ENCODE data around the gene MCRS1. TPM values are rescaled to one million over a fixed set of nuclear protein-coding genes. Genes with fewer than 3 reads are reported as not detected.
A peak's percentile ranks its signal among the peaks of the same experiment; 100 is the strongest.

The MCRS1 gene
- total RNA-seq, 1 experiment from 2014 or later, result 88.6 TPM

DNA sequence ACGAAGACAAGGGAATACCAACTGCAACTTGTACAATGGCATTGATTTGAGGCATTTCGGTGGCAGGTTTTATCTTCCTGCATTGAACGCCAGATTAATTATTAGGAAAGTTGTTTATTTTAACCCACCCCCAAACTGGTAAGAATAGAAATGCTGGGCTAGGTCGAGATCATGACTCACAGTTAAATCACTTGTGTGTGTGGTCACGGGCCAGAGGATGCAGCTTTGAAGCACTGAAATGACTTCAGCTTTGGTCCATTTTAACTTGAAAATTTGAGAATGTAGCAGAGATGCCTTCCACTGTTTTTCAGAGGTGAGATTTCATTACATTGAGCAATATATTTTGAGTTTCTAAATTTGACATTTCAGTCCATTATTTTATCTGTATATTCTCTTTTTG is 52.7 kb downstream of the MCRS1 start:
- intact Hi-C loops (cut with micrococcal nuclease; ENCODE audit: unreplicated experiment), result no loop called here
- BruUV-seq (replicated peaks), result no TSS peak

DNA sequence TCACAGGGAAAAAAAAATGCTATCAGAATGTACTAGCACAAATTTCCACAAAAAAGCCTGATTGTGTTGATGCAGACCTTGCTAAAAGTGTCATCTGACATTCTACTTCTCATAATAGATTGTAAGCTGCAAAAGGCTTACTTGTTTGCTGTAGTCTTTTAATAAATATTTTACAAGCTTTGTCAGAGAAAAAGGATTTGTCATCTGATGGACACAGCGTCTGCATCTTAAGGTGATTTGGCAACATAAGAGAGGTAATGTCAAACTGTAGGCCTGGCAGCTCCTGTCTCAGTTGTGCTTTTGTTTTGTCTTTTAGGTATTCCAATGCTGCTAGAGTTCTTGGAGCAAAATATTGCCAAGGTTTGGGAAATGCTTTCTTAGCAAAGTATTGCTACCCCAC is 55.4 kb downstream of the MCRS1 start:
- no peaks in the 10 kb centered on the region for H3K27me3 ChIP-seq (ENCODE audit: control insufficient read depth, insufficient read depth, low read length)
- DNase-seq (ENCODE audit: low read depth, low spot score), result no peak
- H3K4me1 ChIP-seq (ENCODE audit: control insufficient read depth, insufficient read depth, low read length), result no peaks in the 10 kb centered on the region
- intact Hi-C loops (cut with micrococcal nuclease; ENCODE audit: unreplicated experiment), result no loop called here
- TF ChIP-seq TCF7L2 (IDR thresholded peaks at IDR 0.05; ENCODE audit: low read depth, low read length) (no peak), POLR2AphosphoS5 (IDR thresholded peaks at IDR 0.05; ENCODE audit: low read depth, low read length) (no peak), SIN3A (IDR thresholded peaks at IDR 0.05; ENCODE audit: borderline replicate concordance, insufficient read depth, low read depth, low read length) (no peak)
- TF ChIP-seq, protein P1, sequence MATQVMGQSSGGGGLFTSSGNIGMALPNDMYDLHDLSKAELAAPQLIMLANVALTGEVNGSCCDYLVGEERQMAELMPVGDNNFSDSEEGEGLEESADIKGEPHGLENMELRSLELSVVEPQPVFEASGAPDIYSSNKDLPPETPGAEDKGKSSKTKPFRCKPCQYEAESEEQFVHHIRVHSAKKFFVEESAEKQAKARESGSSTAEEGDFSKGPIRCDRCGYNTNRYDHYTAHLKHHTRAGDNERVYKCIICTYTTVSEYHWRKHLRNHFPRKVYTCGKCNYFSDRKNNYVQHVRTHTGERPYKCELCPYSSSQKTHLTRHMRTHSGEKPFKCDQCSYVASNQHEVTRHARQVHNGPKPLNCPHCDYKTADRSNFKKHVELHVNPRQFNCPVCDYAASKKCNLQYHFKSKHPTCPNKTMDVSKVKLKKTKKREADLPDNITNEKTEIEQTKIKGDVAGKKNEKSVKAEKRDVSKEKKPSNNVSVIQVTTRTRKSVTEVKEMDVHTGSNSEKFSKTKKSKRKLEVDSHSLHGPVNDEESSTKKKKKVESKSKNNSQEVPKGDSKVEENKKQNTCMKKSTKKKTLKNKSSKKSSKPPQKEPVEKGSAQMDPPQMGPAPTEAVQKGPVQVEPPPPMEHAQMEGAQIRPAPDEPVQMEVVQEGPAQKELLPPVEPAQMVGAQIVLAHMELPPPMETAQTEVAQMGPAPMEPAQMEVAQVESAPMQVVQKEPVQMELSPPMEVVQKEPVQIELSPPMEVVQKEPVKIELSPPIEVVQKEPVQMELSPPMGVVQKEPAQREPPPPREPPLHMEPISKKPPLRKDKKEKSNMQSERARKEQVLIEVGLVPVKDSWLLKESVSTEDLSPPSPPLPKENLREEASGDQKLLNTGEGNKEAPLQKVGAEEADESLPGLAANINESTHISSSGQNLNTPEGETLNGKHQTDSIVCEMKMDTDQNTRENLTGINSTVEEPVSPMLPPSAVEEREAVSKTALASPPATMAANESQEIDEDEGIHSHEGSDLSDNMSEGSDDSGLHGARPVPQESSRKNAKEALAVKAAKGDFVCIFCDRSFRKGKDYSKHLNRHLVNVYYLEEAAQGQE (IDR thresholded peaks at IDR 0.05; ENCODE audit: insufficient read depth in 1 of 2, low read depth in 2 of 2, low read length in 1 of 2), result no peak
- TF ChIP-seq, protein P2, sequence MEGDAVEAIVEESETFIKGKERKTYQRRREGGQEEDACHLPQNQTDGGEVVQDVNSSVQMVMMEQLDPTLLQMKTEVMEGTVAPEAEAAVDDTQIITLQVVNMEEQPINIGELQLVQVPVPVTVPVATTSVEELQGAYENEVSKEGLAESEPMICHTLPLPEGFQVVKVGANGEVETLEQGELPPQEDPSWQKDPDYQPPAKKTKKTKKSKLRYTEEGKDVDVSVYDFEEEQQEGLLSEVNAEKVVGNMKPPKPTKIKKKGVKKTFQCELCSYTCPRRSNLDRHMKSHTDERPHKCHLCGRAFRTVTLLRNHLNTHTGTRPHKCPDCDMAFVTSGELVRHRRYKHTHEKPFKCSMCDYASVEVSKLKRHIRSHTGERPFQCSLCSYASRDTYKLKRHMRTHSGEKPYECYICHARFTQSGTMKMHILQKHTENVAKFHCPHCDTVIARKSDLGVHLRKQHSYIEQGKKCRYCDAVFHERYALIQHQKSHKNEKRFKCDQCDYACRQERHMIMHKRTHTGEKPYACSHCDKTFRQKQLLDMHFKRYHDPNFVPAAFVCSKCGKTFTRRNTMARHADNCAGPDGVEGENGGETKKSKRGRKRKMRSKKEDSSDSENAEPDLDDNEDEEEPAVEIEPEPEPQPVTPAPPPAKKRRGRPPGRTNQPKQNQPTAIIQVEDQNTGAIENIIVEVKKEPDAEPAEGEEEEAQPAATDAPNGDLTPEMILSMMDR (IDR thresholded peaks at IDR 0.05), result no peak
- H3K36me3 ChIP-seq (ENCODE audit: control insufficient read depth, insufficient read depth, low read length), result 0 out of 2 replicates have a peak, but pooled peaks cover 4% of the 10 kb centered on the region
- H3K4me3 ChIP-seq (ENCODE audit: low read depth in 2 of 2, low read length in 2 of 2), result no peak overlapping the region
- no peak overlapping the region for H3K27ac ChIP-seq (ENCODE audit: low read length)
- ChIA-PET POLR2A (no interaction called here), CTCF (interaction anchor here (0.6 to 6.1 kb wide), 3 partner anchors 154 to 173 kb away, joined by 3 to 92 read pairs (median 3); no protein-coding TSS in a partner anchor)
- H3K9me3 ChIP-seq (ENCODE audit: control insufficient read depth, insufficient read depth, low read depth, low read length), result no peaks in the 10 kb centered on the region
- no TSS peak for BruUV-seq (replicated peaks)
- in situ Hi-C loops (cut with HindIII; ENCODE audit: low pct_unique_long_range_greater_than_20kb, low sequenced_read_pairs), result loop anchor here (25.0 kb wide), 1 partner anchor 150 kb away; the partner anchor contains the start of gene SPATS2
- no peak for ATAC-seq

More for the DNA sequence above, 52.7 kb downstream of the MCRS1 start:
- Histone ChIP-seq H3K9me3 (ENCODE audit: control insufficient read depth, insufficient read depth, low read depth, low read length) (no peaks in the 10 kb centered on the region), H3K27ac (ENCODE audit: low read length) (no peak overlapping the region), H3K36me3 (ENCODE audit: control insufficient read depth, insufficient read depth, low read length) (0 out of 2 replicates have a peak, but pooled peaks cover 4% of the 10 kb centered on the region), H3K27me3 (ENCODE audit: control insufficient read depth, insufficient read depth, low read length) (no peaks in the 10 kb centered on the region), H3K4me3 (ENCODE audit: low read depth in 2 of 2, low read length in 2 of 2) (no peak overlapping the region), H3K4me1 (ENCODE audit: control insufficient read depth, insufficient read depth, low read length) (no peaks in the 10 kb centered on the region)
- in situ Hi-C loops (cut with HindIII; ENCODE audit: low pct_unique_long_range_greater_than_20kb, low sequenced_read_pairs), result loop anchor here (25.0 kb wide), 1 partner anchor 153 kb away; the partner anchor contains the start of gene SPATS2
- no peak for ATAC-seq
- ChIA-PET CTCF (interaction anchor here (0.6 to 6.1 kb wide), 3 partner anchors 38 to 156 kb away, joined by 4 to 92 read pairs (median 7); no protein-coding TSS in a partner anchor), POLR2A (no interaction called here)
- TF ChIP-seq, protein P2 (IDR thresholded peaks at IDR 0.05), result no peak
- TF ChIP-seq TCF7L2 (IDR thresholded peaks at IDR 0.05; ENCODE audit: low read depth, low read length), result no peak
- TF ChIP-seq SIN3A (IDR thresholded peaks at IDR 0.05; ENCODE audit: borderline replicate concordance, insufficient read depth, low read depth, low read length), result no peak
- no peak for TF ChIP-seq POLR2AphosphoS5 (IDR thresholded peaks at IDR 0.05; ENCODE audit: low read depth, low read length)
- TF ChIP-seq, protein P1 (IDR thresholded peaks at IDR 0.05; ENCODE audit: insufficient read depth in 1 of 2, low read depth in 2 of 2, low read length in 1 of 2), result no peak
- peak; percentile 17 for DNase-seq (ENCODE audit: low read depth, low spot score)
